T47D (cell line): ENCODE results near the gene IDH2.

Experiments used
- DNase-seq, 2 experiments: peaks; one replicate each; pipeline versions ENCODE4 v3.0.0 to v3.0.0-alpha.2; 2011 to 2012; ENCODE audit warnings: low read depth in 1 of 2, low spot score in 1 of 2
- JUND ChIP-seq: IDR thresholded peaks from 2 replicates; pipeline ENCODE4 v1.6.1; 2012; ENCODE audit warnings: low read depth
- in situ Hi-C: cut with HindIII; loops from 2 replicates; pipeline ENCODE4 v1.10.0; 2016; ENCODE audit warnings: low sequenced_read_pairs, low pct_unique_long_range_greater_than_20kb

The IDH2 gene

GRCh38 chr15:90087454-90088154, 14.7 kb downstream of the IDH2 start:
- peak in 1 of 2 experiments; percentile 56 for DNase-seq
- no peak for TF ChIP-seq JUND
- in situ Hi-C loops: no loop called here

- in situ Hi-C loops: no loop called here
- DNase-seq: peak in 1 of 2 experiments; percentile 54
Observed at GRCh38 chr15:90086868-90087268, 15.4 kb downstream of the IDH2 start.

GRCh38 chr15:90085565-90085964, 16.7 kb downstream of the IDH2 start:
- in situ Hi-C loops: no loop called here
- DNase-seq: no peak
- TF ChIP-seq JUND: no peak

More at GRCh38 chr15:90086868-90087268, 15.4 kb downstream of the IDH2 start:
- no peak for TF ChIP-seq JUND

- in situ Hi-C loops: no loop called here
Observed at GRCh38 chr15:90084876-90085423, 17.3 kb downstream of the IDH2 start.

GRCh38 chr15:90083954-90084607, 18.2 kb downstream of the IDH2 start:
- in situ Hi-C loops: no loop called here
- TF ChIP-seq JUND: no peak

More at GRCh38 chr15:90084876-90085423, 17.3 kb downstream of the IDH2 start:
- TF ChIP-seq JUND: no peak
- DNase-seq: no peak

GRCh38 chr15:90083419-90083818, 18.8 kb downstream of the IDH2 start:
- in situ Hi-C loops: no loop called here
- no peak for TF ChIP-seq JUND
- DNase-seq: no peak

More at GRCh38 chr15:90083954-90084607, 18.2 kb downstream of the IDH2 start:
- no peak for DNase-seq

GRCh38 chr15:90082140-90082715, 20.0 kb downstream of the IDH2 start:
- DNase-seq: no peak
- in situ Hi-C loops: no loop called here
- TF ChIP-seq JUND: no peak

- TF ChIP-seq JUND: no peak
- in situ Hi-C loops: no loop called here
- no peak for DNase-seq
Observed at GRCh38 chr15:90080818-90081393, 21.4 kb downstream of the IDH2 start.

GRCh38 chr15:90080458-90080755, 21.9 kb downstream of the IDH2 start:
- in situ Hi-C loops: no loop called here
- no peak for TF ChIP-seq JUND
- no peak for DNase-seq

- DNase-seq: no peak
- TF ChIP-seq JUND: no peak
- in situ Hi-C loops: no loop called here
Observed at GRCh38 chr15:90079619-90080457, 22.4 kb downstream of the IDH2 start.

GRCh38 chr15:90078965-90079364, 23.3 kb downstream of the IDH2 start:
- in situ Hi-C loops: no loop called here
- TF ChIP-seq JUND: no peak
- no peak for DNase-seq

- in situ Hi-C loops: no loop called here
- DNase-seq: no peak
- TF ChIP-seq JUND: no peak
Observed at GRCh38 chr15:90076716-90077115, 25.6 kb downstream of the IDH2 start.
